Activated CD4-positive, CD25-positive, alpha-beta regulatory T cell treated with anti-CD3 and anti-CD28 coated beads, Interleukin-2, amount 50 U/mL, for 24 hours (primary cell): Measurements from ENCODE around the gene GTF2A2.
A peak's percentile ranks its signal among the peaks of the same experiment; 100 is the strongest.
"Not testable (repeated sequence)": the region's sequence is repeated elsewhere in the genome, so short reads cannot be mapped to it uniquely, and the experiment has no call there.

Source experiments
- ATAC-seq, 2 donors: fragments of 150-1000 bp; cut with Tn5 transposase; one replicate each; pipeline ENCODE4 v1.10.0; 2021; ENCODE audit warnings: mild to moderate bottlenecking in 1 of 2, moderate library complexity in 1 of 2

GTF2A2 gene

GRCh38 chr15:59668556-59668955, 11.2 kb upstream of the GTF2A2 start:
- ATAC-seq: no peak

- ATAC-seq: no peak
These were observed 4.9 kb upstream of the GTF2A2 start for GRCh38 chr15:59662260-59662659.

- ATAC-seq: no peak
These were observed 2.1 kb upstream of the GTF2A2 start for GRCh38 chr15:59659366-59659765.

- ATAC-seq: peak in 1 of 2 donors; percentile 6
These were observed 365 bp upstream of the GTF2A2 start for GRCh38 chr15:59657635-59658125.

- no peak for ATAC-seq
These were observed 3.3 kb downstream of the GTF2A2 start for GRCh38 chr15:59654046-59654445.

- no peak for ATAC-seq
These were observed 7.7 kb downstream of the GTF2A2 start for GRCh38 chr15:59649603-59650002.

GRCh38 chr15:59647085-59647484, 10.2 kb downstream of the GTF2A2 start:
- ATAC-seq: no peak

- ATAC-seq: no peak
These were observed 11.0 kb downstream of the GTF2A2 start for GRCh38 chr15:59646277-59646676.

- not testable (repeated sequence) for ATAC-seq
These were observed 11.5 kb downstream of the GTF2A2 start for GRCh38 chr15:59645812-59646211.

- peak; percentile 55 to 59 for ATAC-seq
These were observed 12.6 kb downstream of the GTF2A2 start for GRCh38 chr15:59644756-59645155.

- ATAC-seq: no peak
These were observed 15.0 kb downstream of the GTF2A2 start for GRCh38 chr15:59642351-59642750.

GRCh38 chr15:59637507-59637906, 19.8 kb downstream of the GTF2A2 start:
- not testable (repeated sequence) for ATAC-seq

- no peak for ATAC-seq
These were observed 21.1 kb downstream of the GTF2A2 start for GRCh38 chr15:59636184-59636583.

GRCh38 chr15:59632714-59633113, 24.6 kb downstream of the GTF2A2 start:
- no peak for ATAC-seq

GRCh38 chr15:59622289-59622688, 35.0 kb downstream of the GTF2A2 start:
- peak; percentile 72 to 87 for ATAC-seq

GRCh38 chr15:59618406-59618805, 38.9 kb downstream of the GTF2A2 start:
- no peak for ATAC-seq

GRCh38 chr15:59616379-59616778, 40.9 kb downstream of the GTF2A2 start:
- ATAC-seq: no peak

GRCh38 chr15:59615661-59616060, 41.7 kb downstream of the GTF2A2 start:
- ATAC-seq: no peak

- ATAC-seq: no peak
These were observed 43.2 kb downstream of the GTF2A2 start for GRCh38 chr15:59614153-59614552.

- no peak for ATAC-seq
These were observed 45.7 kb downstream of the GTF2A2 start, which contains the start of gene GCNT3 for GRCh38 chr15:59611276-59612260. Gene GCNT3 (plus strand): TSS chr15:59611783. CDS start chr15:59618239, 6,456 bp downstream.

GRCh38 chr15:59609730-59610712, 47.3 kb downstream of the GTF2A2 start:
- ATAC-seq: no peak

GRCh38 chr15:59605994-59606393, 51.3 kb downstream of the GTF2A2 start:
- ATAC-seq: no peak

GRCh38 chr15:59598461-59598860, 58.9 kb downstream of the GTF2A2 start:
- no peak for ATAC-seq
